K562 (cell line): Measurements from ENCODE around the gene CAMK2N1. TPM values are rescaled to one million over a fixed set of nuclear protein-coding genes. Genes with fewer than 3 reads are reported as not detected.
A peak's percentile ranks its signal among the peaks of the same experiment; 100 is the strongest.

Source experiments
- ATAC-seq: fragments of 200-7000 bp; cut with Tn5 transposase; 3 replicates; pipeline ENCODE4 v1.9.1; 2020; ENCODE audit warnings: moderate library complexity
- BruUV-seq: library from RNA; stranded (reverse); fragments of 400-500 nt; replicated peaks from 2 replicates; lab custom pipeline; 2021; lab: Mats Ljungman, UMichigan
- CTCF ChIA-PET: fragments of 300-600 bp; formaldehyde crosslinking; extraction: SDS; loops from one replicate; lab custom pipeline; 2021; ENCODE audit warnings: low intra/inter-chr PET ratio; lab: Yijun Ruan, JAX
- POLR2A ChIA-PET: fragments of 300-600, 350-650 bp; sonication (Branson Sonifier 250); formaldehyde crosslinking; extraction: SDS; loops from one replicate; lab custom pipeline; 2021; ENCODE audit warnings: antibody characterized with exemption, inconsistent platforms; lab: Yijun Ruan, JAX
- DNase-seq, 4 experiments: peaks; one replicate each; pipeline versions ENCODE4 v3.0.0 to v3.0.0-alpha.2; 2011 to 2018; ENCODE audit warnings: low spot score in 3 of 4, mixed read lengths in 3 of 4; ENCODE audit errors: extremely low read depth in 1 of 4
- FAIRE-seq: peaks from 2 replicates; lab custom pipeline; 2011; peaks lifted over from hg19 to GRCh38; lab: Jason Lieb, UNC
- H2AFZ ChIP-seq: 2 replicates; pipeline ENCODE4 v1.6.0; 2011; ENCODE audit warnings: low read depth, low read length, control low read depth, inconsistent platforms
- H3K27ac ChIP-seq: fragments of 200-600 bp; 3 replicates; pipeline ENCODE4 v1.8.0; 2011; ENCODE audit warnings: low read depth, mild to moderate bottlenecking, control low read depth, inconsistent platforms, low read length, moderate library complexity, mixed read lengths; ENCODE audit errors: extremely low read depth
- H3K27me3 ChIP-seq, 2 experiments: fragments of 300-600 bp in 1 of 2; 2 replicates in 1 of 2; 3 replicates in 1 of 2; pipeline versions ENCODE4 v1.6.0 to v1.8.0; 2011; ENCODE audit warnings: inconsistent platforms in 2 of 2, low read length in 2 of 2, mild to moderate bottlenecking in 1 of 2, mixed read lengths in 1 of 2, moderate library complexity in 1 of 2; ENCODE audit not compliant: control insufficient read depth in 2 of 2, insufficient read depth in 2 of 2
- H3K36me3 ChIP-seq: fragments of 300-600 bp; 3 replicates; pipeline ENCODE4 v1.8.0; 2011; ENCODE audit warnings: mild to moderate bottlenecking, low read length, inconsistent platforms; ENCODE audit not compliant: control insufficient read depth, insufficient read depth
- H3K4me1 ChIP-seq, 2 experiments: fragments of 200-600 bp in 1 of 2; replicated peaks in 1 of 2; 2 replicates in 1 of 2; 3 replicates in 1 of 2; pipeline versions ENCODE4 v1.5.1 to v1.8.0; 2011; ENCODE audit warnings: inconsistent platforms in 2 of 2, low read length in 2 of 2, mild to moderate bottlenecking in 1 of 2, mixed read lengths in 1 of 2, moderate library complexity in 1 of 2; ENCODE audit not compliant: control insufficient read depth in 2 of 2, insufficient read depth in 2 of 2
- H3K4me2 ChIP-seq: 2 replicates; pipeline ENCODE4 v1.6.1; 2011; ENCODE audit warnings: low read length, control low read depth, inconsistent platforms, mixed read lengths; ENCODE audit not compliant: insufficient read depth
- H3K4me3 ChIP-seq: fragments of 200-600 bp; sonication (generic), shearing (Covaris generic); 2 replicates; pipeline ENCODE4 v1.5.1; 2016; ENCODE audit warnings: control low read depth, inconsistent platforms
- H3K79me2 ChIP-seq: fragments of 200-600 bp; 3 replicates; pipeline ENCODE4 v1.8.0; 2011; ENCODE audit warnings: low read length, inconsistent platforms; ENCODE audit not compliant: control insufficient read depth, insufficient read depth
- H3K9ac ChIP-seq, 2 experiments: 2 replicates each; pipeline versions ENCODE4 v1.6.0 to v1.6.1; 2011; ENCODE audit warnings: low read depth in 2 of 2, low read length in 2 of 2, control low read depth in 1 of 2, inconsistent platforms in 1 of 2, mild to moderate bottlenecking in 1 of 2, mixed read lengths in 1 of 2; ENCODE audit not compliant: insufficient read depth in 1 of 2
- H3K9me1 ChIP-seq: one replicate; pipeline ENCODE4 v1.6.0; 2011; ENCODE audit warnings: inconsistent platforms, mild to moderate bottlenecking, low read length, moderate library complexity; ENCODE audit not compliant: control insufficient read depth, insufficient read depth
- H3K9me3 ChIP-seq: replicated peaks from 2 replicates; pipeline ENCODE4 v1.5.1; 2011; ENCODE audit warnings: low read depth, low read length, inconsistent platforms; ENCODE audit not compliant: control insufficient read depth, insufficient read depth
- H4K20me1 ChIP-seq: replicated peaks from 2 replicates; pipeline ENCODE4 v1.6.1; 2011; ENCODE audit warnings: low read length, inconsistent platforms, mixed read lengths; ENCODE audit not compliant: control insufficient read depth, insufficient read depth
- CREM ChIP-seq: IDR thresholded peaks from 2 replicates; pipeline ENCODE4 v1.6.1; 2014; ENCODE audit warnings: antibody characterized with exemption, low read depth
- KDM1A ChIP-seq, 2 experiments: fragments of 450-650 bp; IDR thresholded peaks; 2 replicates each; pipeline ENCODE4 v1.6.1; 2016; ENCODE audit warnings: mild to moderate bottlenecking in 2 of 2
- ZC3H11A ChIP-seq: IDR thresholded peaks from 2 replicates; pipeline ENCODE4 v1.6.1; 2012; ENCODE audit warnings: low read depth, low read length, improper control_type of control experiment
- ZNF121 ChIP-seq: sonication (generic); formaldehyde crosslinking; conservative IDR thresholded peaks from 2 replicates; pipeline ENCODE4 v1.8.0; 2022; ENCODE audit warnings: missing genetic modification reagents
- ZNF143 ChIP-seq: sonication (generic); formaldehyde crosslinking; IDR thresholded peaks from 2 replicates; pipeline ENCODE4 v1.9.0; 2022; ENCODE audit warnings: mild to moderate bottlenecking, missing genetic modification reagents
- WGBS: fragments of 100-300 bp; shearing (Covaris generic); methylation state at CpG from one replicate; pipeline ENCODE4 v1.1.6; 2016; ENCODE audit warnings: low coverage, mixed read lengths; ENCODE audit not compliant: insufficient coverage; ENCODE audit errors: missing lambda C conversion rate; 5-methylcytosine and 5-hydroxymethylcytosine counted together
- in situ Hi-C: fragments of 300-500 bp; cut with MboI; formaldehyde crosslinking; loops from 4 replicates; pipeline ENCODE4 v1.15.0; 2018; ENCODE audit warnings: inconsistent platforms, mixed read lengths
- intact Hi-C: fragments of 100-400 bp; cut with micrococcal nuclease; formaldehyde crosslinking; loops from 2 replicates; pipeline ENCODE4 v1.14.2; 2022
- polyA plus RNA-seq, 8 experiments: library from polyadenylated mRNA; depleted of rRNA in 4 of 8; stranded (reverse) in 5 of 8; unstranded in 3 of 8; fragments of >200 nt; fragmentation: Nextera tagmentation in 2 of 8; fragmentation: Illumina TruSeq in 1 of 8; extraction: Ambion mirVana in 2 of 8; extraction: Trizol in 1 of 8; gene quantifications; 2 replicates each; pipeline versions ENCODE4 v1.2.1 to v1.2.3, GENCODE V29; 2011 to 2014; ENCODE audit warnings: inconsistent platforms in 1 of 8, missing spikeins in 1 of 8
- total RNA-seq, 7 experiments: library from RNA; depleted of rRNA in 6 of 7; stranded (reverse); fragments of >200 nt in 6 of 7; fragmentation: Illumina TruSeq in 2 of 7; extraction: Trizol in 2 of 7; gene quantifications; 2 replicates each; pipeline versions ENCODE4 v1.2.1 to v1.2.3, GENCODE V29; 2011 to 2021; ENCODE audit warnings: low replicate concordance in 1 of 7

The CAMK2N1 gene
- total and polyA plus RNA-seq, 9 of the 15 experiments (the other 6 are each of a cell fraction or from before 2014, with no cell fraction given) = 0.09 to 1.4 (median 0.34) TPM

GRCh38 chr1:20495661-20496060 lies 9.7 kb upstream of the CAMK2N1 start:
- Histone ChIP-seq H3K4me2 (no peak overlapping the region), H3K9ac (no peak overlapping the region), H3K27me3 (peaks cover 10 to 21% of the 10 kb centered on the region in 2 experiments; a peak in 3 of 5 replicates), H3K36me3 (peaks cover 23% of the 10 kb centered on the region; the same call in 2 of the 3 replicates), H3K27ac (no peak overlapping the region), H3K79me2 (no peaks in the 10 kb centered on the region), H4K20me1 (peaks cover 4% of the 10 kb centered on the region; the same call in 1 of the 2 replicates), H3K4me3 (no peak overlapping the region), H2AFZ (no peak overlapping the region), H3K9me3 (no peaks in the 10 kb centered on the region), H3K4me1 (peaks cover 0 to 3% of the 10 kb centered on the region in 2 experiments; a peak in 2 of 5 replicates), H3K9me1 (no peaks in the 10 kb centered on the region)
- FAIRE-seq = no peak
- in situ Hi-C loops (loop anchor here (5.0 to 10.0 kb wide), 2 partner anchors 281 to 568 kb away; no protein-coding TSS in a partner anchor), intact Hi-C loops (loop anchor here (2.0 kb wide), 2 partner anchors 119 to 283 kb away; no protein-coding TSS in a partner anchor)
- no peak for DNase-seq
- ATAC-seq = no peak
- ChIA-PET POLR2A (no interaction called here), CTCF (interaction anchor here (3.4 kb wide), 1 partner anchor 119 kb away, joined by 23 read pairs; no protein-coding TSS in a partner anchor)
- TF ChIP-seq KDM1A (IDR thresholded peaks at IDR 0.05) (no peak), CREM (no peak), ZNF143 (CRISPR knock-in tag) (no peak), ZNF121 (CRISPR knock-in tag) (peak; percentile 52), ZC3H11A (no peak)
- 48% methylated on average over 1 of the region's 1 CpG for WGBS
- no TSS peak for BruUV-seq
